Measurements from ENCODE around the gene GLI3.

The GLI3 gene

DNA sequence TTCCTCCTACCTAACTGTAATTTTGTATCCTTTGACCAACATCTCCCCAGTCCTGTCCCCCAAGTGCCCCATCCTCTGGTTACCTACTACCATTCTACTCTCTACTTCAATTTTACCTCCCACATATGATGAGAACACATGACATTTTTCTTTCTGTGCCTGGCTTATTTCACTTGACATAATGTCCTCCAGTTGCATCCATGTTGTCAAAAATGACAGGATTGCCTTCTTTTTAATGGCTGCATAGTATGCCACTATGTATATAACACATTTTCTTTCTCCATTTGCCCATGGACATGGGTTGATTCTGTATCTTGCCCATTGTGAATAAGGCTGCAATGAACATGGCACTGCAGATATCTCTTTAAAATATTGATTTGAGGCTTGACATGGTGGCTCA lies 33.7 kb downstream of the GLI3 start:
- H3K27ac ChIP-seq (ENCODE audit: low read length) = no peak overlapping the region
- H3K36me3 ChIP-seq (ENCODE audit: insufficient read depth, low read length) = no peaks in the 10 kb centered on the region
- TF ChIP-seq, protein P1, sequence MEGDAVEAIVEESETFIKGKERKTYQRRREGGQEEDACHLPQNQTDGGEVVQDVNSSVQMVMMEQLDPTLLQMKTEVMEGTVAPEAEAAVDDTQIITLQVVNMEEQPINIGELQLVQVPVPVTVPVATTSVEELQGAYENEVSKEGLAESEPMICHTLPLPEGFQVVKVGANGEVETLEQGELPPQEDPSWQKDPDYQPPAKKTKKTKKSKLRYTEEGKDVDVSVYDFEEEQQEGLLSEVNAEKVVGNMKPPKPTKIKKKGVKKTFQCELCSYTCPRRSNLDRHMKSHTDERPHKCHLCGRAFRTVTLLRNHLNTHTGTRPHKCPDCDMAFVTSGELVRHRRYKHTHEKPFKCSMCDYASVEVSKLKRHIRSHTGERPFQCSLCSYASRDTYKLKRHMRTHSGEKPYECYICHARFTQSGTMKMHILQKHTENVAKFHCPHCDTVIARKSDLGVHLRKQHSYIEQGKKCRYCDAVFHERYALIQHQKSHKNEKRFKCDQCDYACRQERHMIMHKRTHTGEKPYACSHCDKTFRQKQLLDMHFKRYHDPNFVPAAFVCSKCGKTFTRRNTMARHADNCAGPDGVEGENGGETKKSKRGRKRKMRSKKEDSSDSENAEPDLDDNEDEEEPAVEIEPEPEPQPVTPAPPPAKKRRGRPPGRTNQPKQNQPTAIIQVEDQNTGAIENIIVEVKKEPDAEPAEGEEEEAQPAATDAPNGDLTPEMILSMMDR (IDR thresholded peaks at IDR 0.05; ENCODE audit: borderline replicate concordance, extremely low read depth, low read length, poor library complexity, severe bottlenecking) = no peak
- no peak for TF ChIP-seq EZH2 (IDR thresholded peaks at IDR 0.05; ENCODE audit: borderline replicate concordance, low read depth, low read length, severe bottlenecking)
- peaks cover 47% of the 10 kb centered on the region for H3K79me2 ChIP-seq (ENCODE audit: insufficient read depth, low read length)
- no peak overlapping the region for H3K9ac ChIP-seq (ENCODE audit: low read depth, low read length)
- DNase-seq (no peak), ATAC-seq (ENCODE audit: insufficient read depth, low read depth) (no peak)
- no peak overlapping the region for H3K4me3 ChIP-seq (ENCODE audit: low read depth in 1 of 2, low read length in 2 of 2)
- H4K20me1 ChIP-seq (ENCODE audit: insufficient read depth, low read length) = no peaks in the 10 kb centered on the region
- H3K4me1 ChIP-seq (ENCODE audit: insufficient read depth, low read length) = peaks cover 33% of the 10 kb centered on the region
- H3K9me3 ChIP-seq (ENCODE audit: insufficient read depth, low read length, severe bottlenecking) = no peaks in the 10 kb centered on the region
- H3K4me2 ChIP-seq (ENCODE audit: insufficient read depth, low read length) = no peak overlapping the region
- H3K27me3 ChIP-seq (ENCODE audit: insufficient read depth, low read length, poor library complexity) = no peaks in the 10 kb centered on the region
- no peak overlapping the region for H2AFZ ChIP-seq (ENCODE audit: low read depth, low read length)

DNA sequence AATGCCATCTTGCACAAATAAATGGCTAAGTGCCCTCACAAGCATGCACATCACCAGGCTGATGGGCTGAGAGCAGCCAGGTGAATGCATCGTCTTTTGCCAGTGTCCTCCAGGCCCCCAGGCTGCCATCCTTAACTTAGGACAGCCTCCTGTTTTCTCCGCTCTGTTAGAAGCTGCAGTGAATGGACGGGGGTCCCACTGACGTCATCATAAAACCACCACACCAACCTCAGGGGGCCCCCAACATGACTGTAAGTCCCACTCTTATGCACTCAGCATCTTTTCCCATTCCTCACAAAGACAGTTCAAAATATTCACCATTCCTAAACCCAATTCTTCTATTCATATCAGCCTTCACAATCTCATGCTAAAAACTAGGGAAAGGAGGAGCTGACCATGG lies 34.4 kb downstream of the GLI3 start:
- Histone ChIP-seq H3K36me3 (ENCODE audit: insufficient read depth, low read length) (no peaks in the 10 kb centered on the region), H4K20me1 (ENCODE audit: insufficient read depth, low read length) (no peaks in the 10 kb centered on the region), H3K27me3 (ENCODE audit: insufficient read depth, low read length, poor library complexity) (no peaks in the 10 kb centered on the region), H3K9me3 (ENCODE audit: insufficient read depth, low read length, severe bottlenecking) (no peaks in the 10 kb centered on the region), H2AFZ (ENCODE audit: low read depth, low read length) (no peak overlapping the region), H3K9ac (ENCODE audit: low read depth, low read length) (no peak overlapping the region), H3K79me2 (ENCODE audit: insufficient read depth, low read length) (peaks cover 54% of the 10 kb centered on the region), H3K4me2 (ENCODE audit: insufficient read depth, low read length) (no peak overlapping the region), H3K4me1 (ENCODE audit: insufficient read depth, low read length) (peaks cover 40% of the 10 kb centered on the region), H3K4me3 (ENCODE audit: low read depth in 1 of 2, low read length in 2 of 2) (no peak overlapping the region), H3K27ac (ENCODE audit: low read length) (no peak overlapping the region)
- no peak for TF ChIP-seq EZH2 (IDR thresholded peaks at IDR 0.05; ENCODE audit: borderline replicate concordance, low read depth, low read length, severe bottlenecking)
- TF ChIP-seq, protein P1 (IDR thresholded peaks at IDR 0.05; ENCODE audit: borderline replicate concordance, extremely low read depth, low read length, poor library complexity, severe bottlenecking) = no peak
- DNase-seq (no peak), ATAC-seq (ENCODE audit: insufficient read depth, low read depth) (no peak)

DNA sequence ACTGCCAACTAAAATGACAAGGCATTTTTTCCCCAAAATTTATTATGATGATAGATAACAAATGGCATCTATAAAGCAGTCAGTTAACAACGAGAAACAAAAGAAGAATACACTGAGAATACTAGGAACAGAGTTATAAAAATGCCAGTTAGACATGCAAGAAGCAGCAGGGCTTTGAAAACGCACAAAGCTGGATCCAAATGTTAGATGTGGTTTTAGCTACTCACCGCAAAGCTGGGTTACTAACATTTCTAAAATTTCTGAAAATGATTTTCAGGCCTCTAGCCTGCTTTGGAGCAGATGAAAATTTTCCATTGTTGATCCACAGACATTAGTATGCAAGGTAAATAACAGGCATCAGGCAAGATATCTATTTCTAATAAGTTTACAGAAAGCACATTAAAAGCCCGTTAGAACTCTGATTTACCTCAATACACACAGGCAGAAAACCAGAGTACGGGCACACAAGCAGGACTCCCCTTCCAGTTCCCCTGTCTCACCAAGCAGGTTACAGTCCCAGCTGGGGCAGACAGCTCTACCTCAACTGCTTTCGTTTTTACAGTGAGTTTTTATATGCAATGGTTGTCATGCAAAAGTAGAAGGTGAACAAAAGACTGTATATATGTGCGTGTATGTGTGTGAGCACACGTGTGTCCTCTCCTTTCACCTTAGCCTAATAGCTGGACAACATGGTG lies 37.9 kb downstream of the GLI3 start:
- DNase-seq (peak; percentile 80), ATAC-seq (ENCODE audit: insufficient read depth, low read depth) (peak; percentile 94)
- H3K79me2 ChIP-seq (ENCODE audit: insufficient read depth, low read length) = peaks cover 63% of the 10 kb centered on the region
- TF ChIP-seq, protein P1 (IDR thresholded peaks at IDR 0.05; ENCODE audit: borderline replicate concordance, extremely low read depth, low read length, poor library complexity, severe bottlenecking) = no peak
- TF ChIP-seq EZH2 (IDR thresholded peaks at IDR 0.05; ENCODE audit: borderline replicate concordance, low read depth, low read length, severe bottlenecking) = no peak
- H3K9ac ChIP-seq (ENCODE audit: low read depth, low read length) = peak overlapping the region; percentile 42
- H3K4me3 ChIP-seq (ENCODE audit: low read depth in 1 of 2, low read length in 2 of 2) = peak overlapping the region in 1 of 2 experiments; percentile 53; a peak in 3 of 4 replicates
- H3K9me3 ChIP-seq (ENCODE audit: insufficient read depth, low read length, severe bottlenecking) = no peaks in the 10 kb centered on the region
- H3K27me3 ChIP-seq (ENCODE audit: insufficient read depth, low read length, poor library complexity) = no peaks in the 10 kb centered on the region
- peak overlapping the region; percentile 50; the same call in 1 of the 2 replicates for H2AFZ ChIP-seq (ENCODE audit: low read depth, low read length)
- H3K4me2 ChIP-seq (ENCODE audit: insufficient read depth, low read length) = peak overlapping the region; percentile 77
- no peaks in the 10 kb centered on the region for H3K36me3 ChIP-seq (ENCODE audit: insufficient read depth, low read length)
- H3K4me1 ChIP-seq (ENCODE audit: insufficient read depth, low read length) = peaks cover 53% of the 10 kb centered on the region
- no peaks in the 10 kb centered on the region for H4K20me1 ChIP-seq (ENCODE audit: insufficient read depth, low read length)
- peak overlapping the region; percentile 93 for H3K27ac ChIP-seq (ENCODE audit: low read length)

Data from DND-41 (cell line).